Measurements from ENCODE around the gene HOXD3. TPM values are rescaled to one million over a fixed set of nuclear protein-coding genes. Genes with fewer than 3 reads are reported as not detected.

HOXD3 gene
- polyA plus RNA-seq, 4 donors: 21.7 to 30.9 (median 30.3) TPM

DNA sequence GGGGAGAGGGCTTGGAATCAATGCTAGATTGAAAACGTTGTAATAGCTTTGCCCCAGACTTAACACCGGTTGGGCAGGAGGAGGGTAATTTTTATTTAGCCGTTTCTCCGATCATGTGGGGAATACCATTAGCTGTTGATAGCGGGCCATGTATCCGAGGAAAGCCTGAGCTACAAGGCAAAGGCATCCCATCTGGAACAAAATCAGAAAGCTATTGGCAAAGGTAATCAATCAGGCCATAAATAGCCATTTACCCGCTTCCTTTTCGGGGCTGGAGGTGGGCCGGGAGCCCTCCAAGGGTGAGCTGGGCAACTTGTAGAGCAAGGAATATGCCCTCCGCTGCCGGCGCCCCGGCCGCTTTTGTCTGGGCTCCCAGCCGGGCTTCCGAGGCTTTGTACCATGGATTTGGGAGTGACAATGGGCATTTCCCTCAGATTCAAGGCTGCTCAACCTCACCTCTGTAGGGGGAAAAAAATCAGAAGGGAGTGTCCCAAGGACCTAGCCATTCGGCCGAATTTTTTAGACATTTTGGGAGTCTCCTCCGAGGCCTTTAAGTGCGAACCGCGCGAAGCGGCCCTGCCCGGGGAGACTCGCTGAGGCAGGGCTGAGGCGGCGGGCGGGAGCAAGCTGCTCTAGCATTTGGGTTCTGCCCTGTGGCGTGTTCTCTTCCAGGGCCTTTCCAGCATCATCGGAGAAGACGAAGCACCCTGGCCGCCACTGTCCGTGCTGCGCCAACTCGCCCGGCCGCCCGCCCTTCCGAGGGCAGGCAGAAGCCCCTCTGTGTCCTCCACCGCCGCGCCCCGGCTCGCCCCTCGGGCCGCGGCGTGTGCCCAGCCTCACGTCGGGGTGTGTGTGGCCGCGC is 35.7 kb upstream of the HOXD3 start:
- DNase-seq (ENCODE audit: low read depth in 4 of 4, low spot score in 2 of 4): no peak

DNA sequence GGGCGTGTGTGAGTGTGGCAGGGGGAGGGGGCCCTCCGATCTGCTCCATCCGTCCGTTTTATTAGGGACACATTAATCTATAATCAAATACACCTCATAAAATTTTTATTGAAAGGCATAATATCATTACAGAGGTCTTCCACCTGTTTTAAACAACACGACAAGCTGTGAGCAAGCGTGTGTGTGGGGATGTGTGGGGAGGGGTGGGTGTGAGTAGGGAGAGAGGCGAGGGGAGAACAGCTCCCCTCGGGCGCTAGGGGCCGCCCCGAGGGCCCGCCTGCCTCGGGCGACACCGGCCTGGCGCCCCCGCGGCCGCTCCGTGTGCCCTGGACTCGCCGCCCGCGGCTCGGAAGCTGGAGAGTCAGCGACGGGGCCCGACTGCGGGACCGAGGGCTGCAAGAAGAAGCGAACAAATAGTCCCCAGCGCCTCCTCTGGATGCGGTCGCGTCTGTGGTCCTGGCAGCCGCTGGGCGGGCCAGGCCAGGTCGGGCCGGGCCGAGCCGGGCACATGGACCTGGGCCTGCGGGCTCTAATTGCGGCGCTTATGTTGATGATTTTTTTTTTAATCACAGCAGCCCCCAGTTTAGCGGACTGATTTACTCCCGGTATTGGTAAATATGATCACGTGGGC is 34.9 kb upstream of the HOXD3 start:
- no peak for DNase-seq (ENCODE audit: low read depth in 4 of 4, low spot score in 2 of 4)

DNA sequence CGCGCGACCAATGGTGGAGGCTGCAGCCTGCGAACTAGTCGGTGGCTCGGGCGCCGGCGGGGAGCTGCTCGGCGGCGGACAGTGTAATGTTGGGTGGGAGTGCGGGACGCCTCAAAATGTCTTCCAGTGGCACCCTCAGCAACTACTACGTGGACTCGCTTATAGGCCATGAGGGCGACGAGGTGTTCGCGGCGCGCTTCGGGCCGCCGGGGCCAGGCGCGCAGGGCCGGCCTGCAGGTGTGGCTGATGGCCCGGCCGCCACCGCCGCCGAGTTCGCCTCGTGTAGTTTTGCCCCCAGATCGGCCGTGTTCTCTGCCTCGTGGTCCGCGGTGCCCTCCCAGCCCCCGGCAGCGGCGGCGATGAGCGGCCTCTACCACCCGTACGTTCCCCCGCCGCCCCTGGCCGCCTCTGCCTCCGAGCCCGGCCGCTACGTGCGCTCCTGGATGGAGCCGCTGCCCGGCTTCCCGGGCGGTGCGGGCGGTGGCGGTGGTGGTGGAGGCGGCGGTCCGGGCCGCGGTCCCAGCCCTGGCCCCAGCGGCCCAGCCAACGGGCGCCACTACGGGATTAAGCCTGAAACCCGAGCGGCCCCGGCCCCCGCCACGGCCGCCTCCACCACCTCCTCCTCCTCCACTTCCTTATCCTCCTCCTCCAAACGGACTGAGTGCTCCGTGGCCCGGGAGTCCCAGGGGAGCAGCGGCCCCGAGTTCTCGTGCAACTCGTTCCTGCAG is 34.3 kb upstream of the HOXD3 start, which contains the start of gene HOXD9:
HOXD9 (plus strand) TSS at position 37 of the 728 bp plus-strand sequence; CDS start at position 87, 50 bp downstream.
- DNase-seq (ENCODE audit: low read depth in 4 of 4, low spot score in 2 of 4): no peak

DNA sequence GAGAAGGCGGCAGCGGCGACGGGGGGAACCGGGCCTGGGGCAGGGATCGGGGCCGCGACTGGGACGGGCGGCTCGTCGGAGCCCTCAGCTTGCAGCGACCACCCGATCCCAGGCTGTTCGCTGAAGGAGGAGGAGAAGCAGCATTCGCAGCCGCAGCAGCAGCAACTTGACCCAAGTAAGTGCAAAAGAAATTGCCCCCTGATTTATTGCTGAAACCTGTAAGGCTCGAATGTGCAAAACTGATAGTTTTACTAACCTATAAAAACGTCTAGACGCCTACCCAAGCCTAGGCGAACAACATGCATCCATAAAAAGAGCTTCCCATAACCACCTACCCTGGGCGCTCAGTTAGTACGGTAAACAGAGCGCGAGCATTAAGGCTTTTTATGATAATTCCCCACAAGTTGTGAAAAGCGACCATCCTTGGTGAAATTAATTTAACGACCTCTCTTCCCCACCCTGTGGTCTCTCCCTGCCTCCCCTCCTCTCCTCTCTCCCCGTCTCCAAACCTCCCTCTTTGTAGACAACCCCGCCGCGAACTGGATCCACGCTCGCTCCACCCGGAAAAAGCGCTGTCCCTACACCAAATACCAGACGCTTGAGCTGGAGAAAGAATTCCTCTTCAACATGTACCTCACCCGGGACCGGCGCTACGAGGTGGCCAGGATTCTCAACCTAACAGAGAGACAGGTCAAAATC is 33.5 kb upstream of the HOXD3 start:
- DNase-seq (ENCODE audit: low read depth in 4 of 4, low spot score in 2 of 4): no peak

DNA sequence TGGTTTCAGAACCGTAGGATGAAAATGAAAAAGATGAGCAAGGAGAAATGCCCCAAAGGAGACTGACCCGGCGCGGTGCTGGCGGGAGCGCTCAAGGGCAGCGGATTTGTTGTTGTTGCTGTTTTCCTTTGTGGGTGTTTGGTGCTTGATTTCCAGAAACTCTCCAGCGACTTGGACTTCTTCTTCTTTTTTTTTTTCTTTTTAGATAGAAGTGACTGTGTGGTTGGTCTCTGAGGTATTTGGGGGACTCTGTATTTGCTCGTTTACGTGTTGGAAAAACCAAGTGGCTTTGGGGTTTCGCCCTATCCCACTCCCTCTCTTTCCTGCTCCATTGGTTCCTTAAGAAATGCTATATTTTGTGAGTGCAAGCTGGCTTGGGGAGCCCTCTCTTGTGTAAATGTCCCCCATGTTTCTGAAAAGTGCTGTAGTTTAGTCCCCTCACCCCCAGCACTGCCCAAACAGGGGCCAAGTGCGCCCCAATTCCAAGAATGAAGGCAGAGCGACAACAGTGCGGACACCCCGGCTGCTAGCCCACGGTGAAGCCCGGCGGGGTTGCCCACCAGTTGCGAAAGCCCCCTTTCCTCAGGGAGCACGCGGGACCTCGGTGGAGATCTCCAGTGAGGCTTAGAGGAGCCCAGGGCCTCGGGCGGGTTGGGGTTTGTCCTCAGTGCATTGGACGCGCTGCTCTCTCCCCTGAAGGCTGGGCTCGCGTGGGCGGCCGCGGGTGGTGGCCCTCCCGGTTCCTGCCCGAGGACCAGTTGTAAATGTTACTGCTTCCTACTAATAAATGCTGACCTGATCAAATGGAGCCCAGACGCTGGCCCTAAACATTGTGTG is 32.8 kb upstream of the HOXD3 start:
- no peak for DNase-seq (ENCODE audit: low read depth in 4 of 4, low spot score in 2 of 4)

DNA sequence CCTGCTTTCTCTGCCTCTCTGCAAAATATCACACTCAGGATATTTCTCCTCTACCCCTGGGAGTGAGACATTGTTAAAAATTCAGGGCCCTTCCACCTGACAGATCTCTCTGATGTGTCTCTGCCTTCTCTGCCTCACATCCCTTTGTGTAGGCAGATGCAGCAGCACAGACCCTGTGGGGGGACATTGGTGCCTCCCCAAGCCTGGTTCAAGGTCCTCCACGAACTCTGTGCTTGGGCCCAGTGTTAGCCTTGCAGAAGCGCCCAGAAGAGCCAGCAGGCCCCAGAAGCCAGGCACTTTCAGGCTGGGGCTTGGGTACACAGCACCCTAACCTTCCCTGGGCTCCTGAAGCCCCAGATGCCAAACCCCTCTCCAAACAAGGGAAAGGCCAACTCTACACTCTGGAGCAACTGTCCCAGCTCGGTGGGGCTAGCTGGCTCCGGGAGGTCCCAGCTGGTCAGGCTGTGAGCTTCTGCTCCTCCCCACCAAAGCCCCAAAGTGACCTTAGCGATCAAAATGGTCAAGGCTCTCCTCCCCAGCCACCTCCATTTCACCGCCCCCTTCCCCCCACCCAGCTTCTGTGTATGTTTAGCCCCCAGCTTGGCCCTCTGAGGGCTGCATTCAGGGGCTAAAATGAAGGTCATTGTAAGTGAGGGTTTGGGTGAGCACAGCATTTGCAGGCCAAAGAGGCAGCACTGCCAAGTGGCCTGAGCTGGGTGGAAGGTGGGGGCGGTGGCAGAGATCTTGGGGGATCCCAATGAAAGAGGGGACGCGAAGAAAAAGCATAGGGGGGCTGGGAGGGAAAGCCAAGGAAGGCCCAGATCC is 31.9 kb upstream of the HOXD3 start:
- DNase-seq (ENCODE audit: low read depth in 4 of 4, low spot score in 2 of 4): no peak

DNA sequence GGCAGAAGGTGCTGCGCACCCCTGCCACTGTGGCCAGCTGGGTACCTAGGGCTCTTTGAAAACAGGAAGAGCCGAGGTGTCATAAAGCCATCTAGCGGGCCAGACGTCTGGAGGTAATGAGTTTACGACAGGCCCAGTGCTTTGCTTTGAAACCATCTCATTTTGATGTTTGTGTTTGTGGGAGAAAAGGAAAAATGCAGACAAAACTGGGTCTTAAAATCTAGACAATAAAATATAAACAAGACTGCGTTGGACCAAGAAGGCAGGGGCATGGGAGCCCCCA is 31.4 kb upstream of the HOXD3 start:
- no peak for DNase-seq (ENCODE audit: low read depth in 4 of 4, low spot score in 2 of 4)

DNA sequence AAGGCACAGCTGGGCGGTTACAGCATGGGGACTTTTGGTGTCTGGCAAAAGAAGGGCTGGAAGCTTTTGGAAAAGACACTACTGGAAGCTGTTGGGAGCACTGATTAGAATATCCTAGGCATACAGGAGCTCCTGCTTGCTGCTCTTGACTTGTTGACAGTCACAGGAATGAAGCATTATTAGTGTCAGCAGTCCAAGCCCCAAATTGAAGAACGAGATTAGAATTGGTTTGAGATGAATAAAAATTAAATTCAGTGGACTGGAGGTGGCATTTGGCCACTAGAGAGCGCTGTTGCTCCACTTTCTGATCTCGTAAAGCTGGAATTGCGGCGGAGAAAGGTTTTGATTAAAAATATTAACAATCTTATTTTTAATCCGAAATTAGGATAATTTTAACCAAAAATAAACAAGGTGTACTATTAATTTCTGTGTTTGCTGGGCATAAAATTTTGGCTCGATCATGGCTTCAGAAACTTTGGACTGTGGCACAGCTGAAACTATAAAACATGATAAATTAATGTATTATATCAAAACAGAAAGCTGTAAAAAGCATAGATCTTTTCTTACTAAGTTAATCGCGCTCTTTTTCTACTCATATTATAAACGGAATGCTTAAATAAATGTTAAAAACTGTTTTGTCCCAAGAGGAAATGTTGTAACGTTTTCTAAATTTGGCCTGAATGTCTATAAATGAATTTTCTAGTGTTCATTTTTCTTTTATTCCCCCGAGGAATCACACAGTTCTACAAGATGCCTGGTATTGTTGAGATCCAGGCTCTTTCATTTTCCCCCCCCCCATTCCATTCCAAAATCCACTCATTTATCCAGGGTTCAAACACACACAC is 30.0 kb upstream of the HOXD3 start:
- no peak for DNase-seq (ENCODE audit: low read depth in 4 of 4, low spot score in 2 of 4)

DNA sequence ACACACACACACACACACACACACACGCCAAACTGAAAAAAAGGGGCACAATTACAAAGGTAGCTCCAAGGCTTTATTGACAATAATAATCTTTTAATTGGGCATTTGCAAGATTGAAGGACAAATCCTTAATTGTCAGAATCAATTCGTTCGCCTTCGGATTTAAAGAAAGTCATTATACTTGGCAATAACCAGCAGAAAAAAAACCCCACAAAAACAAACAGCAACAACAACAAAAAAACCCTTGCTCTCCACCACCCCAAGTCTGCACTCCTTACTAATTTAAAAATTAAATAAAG is 29.4 kb upstream of the HOXD3 start:
- DNase-seq (ENCODE audit: low read depth in 4 of 4, low spot score in 2 of 4): no peak

DNA sequence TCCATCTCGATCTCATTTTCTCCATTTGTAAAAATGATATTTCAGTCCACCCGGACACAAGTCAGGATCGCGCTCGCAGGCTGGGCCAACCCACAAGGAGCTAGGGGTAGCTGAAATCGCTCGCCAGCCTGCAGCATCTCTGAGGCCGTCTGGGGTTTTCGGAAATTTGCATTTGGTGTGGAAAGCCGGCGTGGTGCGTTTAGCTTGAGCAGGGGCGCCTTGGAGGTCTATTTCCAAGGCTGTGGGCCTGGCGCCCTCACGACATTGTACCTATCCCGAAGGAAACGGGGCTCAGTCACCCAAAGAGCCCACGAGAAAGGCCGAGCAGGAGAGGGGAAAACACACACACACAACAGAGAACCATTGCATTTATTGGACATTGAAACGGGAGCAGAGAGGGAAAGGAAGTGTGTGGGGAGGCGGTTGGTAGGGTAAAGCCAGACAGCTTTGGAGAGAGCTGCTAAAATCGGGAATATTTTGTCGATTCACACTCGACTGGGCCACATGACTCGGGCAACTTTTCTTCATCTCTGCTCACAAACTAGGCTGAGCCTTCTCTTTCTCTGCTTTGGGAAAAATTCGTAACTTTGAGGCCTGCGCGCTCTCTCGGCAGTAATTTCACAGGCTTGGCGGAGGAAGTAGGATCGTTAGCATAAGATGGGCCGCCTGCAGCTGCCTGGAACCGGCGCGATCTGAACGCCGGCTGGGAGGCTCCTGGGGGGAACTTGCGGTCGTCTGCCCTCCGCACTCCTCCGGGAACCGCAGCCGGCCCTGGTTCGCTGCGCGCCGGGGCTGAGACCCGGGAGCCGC is 28.7 kb upstream of the HOXD3 start:
- DNase-seq (ENCODE audit: low read depth in 4 of 4, low spot score in 2 of 4): no peak

DNA sequence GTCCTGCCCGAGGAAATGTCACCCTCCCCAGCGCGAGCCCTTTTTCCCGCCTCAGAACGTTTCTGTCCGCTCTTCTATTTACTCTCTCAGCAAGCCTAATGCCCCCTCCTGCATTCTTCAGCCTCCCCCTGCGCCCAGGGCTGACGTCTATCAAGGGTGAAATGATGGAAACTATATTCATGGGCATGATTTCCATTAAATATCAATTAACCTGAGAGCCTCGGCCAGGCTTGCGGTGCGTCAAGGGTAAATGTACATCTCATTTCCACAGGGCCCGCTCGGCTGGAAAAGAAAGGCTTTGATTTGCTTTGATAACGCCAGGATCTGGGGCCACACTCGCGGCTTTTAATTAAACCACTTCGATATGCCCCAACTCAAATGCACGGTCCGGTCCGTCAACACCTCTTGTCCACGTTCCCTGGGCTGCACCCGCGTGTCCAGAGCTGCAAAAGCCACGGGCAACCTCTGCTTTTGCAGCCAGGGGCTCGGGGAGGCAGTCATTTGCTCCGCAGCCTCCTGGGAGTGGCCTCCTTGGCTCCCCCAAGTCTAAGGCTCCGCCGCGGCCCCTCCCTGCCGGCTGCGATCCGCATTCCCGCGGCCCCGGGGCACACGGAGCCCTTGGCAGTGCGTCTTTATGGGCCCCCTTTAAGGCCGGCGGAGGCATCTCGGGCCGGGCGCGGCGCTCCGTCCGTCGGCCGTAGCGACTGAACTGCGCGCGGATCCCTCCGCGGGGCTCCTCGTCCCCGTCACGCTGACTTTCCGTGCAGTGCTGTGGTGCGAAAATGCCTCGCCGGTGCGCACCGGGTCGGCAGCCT is 27.9 kb upstream of the HOXD3 start, which contains the start of gene HOXD8:
HOXD8 (plus strand) TSS at position 724 of the 815 bp plus-strand sequence. CDS start 662 bp downstream, outside the sequence.
- no peak for DNase-seq (ENCODE audit: low read depth in 4 of 4, low spot score in 2 of 4)

DNA sequence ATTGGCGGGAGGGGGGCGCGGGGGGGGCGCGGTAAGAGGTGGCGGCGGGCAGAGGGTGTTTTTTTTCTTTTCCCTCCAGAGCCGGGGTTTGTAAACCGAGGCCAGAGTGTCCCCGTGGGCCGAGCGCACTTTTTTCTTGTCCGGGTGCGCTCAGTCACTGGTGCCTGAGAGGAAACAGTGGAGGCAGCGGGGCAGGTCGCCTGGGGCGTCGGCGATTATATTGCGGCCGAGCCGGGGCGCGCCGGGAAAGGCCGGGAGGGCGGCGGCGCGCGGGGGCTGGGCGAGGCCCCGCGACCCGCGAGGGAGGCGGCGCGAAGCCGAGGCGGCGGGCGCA is 27.3 kb upstream of the HOXD3 start:
- DNase-seq (ENCODE audit: low read depth in 4 of 4, low spot score in 2 of 4): no peak

DNA sequence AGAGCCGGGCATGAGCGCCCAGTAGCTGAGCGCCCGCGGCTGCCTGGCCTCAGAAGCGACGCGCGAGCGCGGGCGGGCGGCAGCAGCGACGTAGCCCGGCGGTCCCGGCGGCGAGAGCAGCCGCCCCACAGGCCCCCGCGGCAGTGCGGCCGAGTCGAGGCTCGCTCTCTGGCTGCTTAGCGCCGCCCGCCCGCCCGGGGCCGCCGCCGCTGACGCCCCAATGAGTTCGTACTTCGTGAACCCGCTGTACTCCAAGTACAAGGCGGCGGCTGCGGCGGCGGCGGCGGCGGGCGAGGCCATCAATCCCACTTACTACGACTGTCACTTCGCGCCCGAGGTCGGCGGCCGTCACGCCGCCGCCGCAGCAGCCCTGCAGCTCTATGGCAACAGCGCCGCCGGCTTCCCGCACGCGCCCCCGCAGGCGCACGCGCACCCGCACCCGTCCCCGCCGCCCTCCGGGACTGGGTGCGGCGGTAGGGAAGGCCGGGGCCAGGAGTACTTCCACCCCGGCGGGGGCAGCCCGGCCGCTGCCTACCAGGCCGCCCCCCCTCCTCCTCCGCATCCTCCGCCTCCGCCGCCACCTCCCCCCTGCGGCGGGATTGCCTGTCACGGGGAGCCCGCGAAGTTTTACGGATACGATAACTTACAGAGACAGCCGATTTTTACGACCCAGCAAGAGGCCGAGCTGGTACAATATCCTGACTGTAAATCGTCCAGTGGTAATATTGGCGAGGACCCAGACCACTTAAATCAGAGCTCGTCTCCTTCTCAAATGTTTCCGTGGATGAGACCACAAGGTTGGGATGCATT is 26.8 kb upstream of the HOXD3 start:
- peak in 1 of 4 donors; percentile 93 for DNase-seq (ENCODE audit: low read depth in 4 of 4, low spot score in 2 of 4)

DNA sequence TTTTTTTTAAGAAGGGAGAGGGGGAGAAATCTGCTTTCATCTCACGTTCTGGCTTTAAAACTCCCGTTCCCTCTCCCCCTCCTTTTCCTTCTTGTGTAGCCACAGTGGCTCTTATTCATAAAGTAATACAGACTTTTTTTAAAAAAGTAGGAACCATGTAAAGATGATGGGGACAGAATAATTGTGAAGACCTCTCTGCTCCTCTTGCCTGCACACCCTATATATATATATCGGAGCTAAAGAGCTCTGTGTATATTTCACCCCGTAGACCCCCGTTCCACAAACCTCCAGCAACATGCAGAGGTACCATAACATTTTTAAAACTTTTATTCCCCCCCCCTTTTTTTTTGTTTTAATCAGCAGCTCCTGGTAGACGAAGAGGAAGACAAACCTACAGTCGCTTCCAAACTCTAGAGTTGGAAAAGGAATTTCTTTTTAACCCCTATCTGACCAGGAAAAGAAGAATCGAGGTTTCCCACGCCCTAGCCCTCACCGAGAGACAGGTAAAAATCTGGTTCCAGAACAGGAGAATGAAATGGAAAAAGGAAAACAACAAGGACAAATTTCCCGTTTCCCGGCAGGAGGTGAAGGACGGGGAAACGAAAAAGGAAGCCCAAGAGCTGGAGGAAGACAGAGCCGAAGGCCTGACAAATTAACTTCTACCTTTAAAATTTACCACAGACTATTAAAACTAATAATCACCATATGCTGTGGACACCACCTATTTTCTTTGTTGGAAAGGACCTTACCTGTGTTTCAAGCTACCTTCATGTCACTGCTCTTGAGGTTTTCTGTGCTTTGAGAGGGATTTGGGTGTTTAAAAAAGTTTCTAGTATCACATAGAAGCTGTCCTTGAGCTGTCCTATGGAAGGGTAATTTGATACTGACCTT is 25.9 kb upstream of the HOXD3 start:
- DNase-seq (ENCODE audit: low read depth in 4 of 4, low spot score in 2 of 4): no peak

DNA sequence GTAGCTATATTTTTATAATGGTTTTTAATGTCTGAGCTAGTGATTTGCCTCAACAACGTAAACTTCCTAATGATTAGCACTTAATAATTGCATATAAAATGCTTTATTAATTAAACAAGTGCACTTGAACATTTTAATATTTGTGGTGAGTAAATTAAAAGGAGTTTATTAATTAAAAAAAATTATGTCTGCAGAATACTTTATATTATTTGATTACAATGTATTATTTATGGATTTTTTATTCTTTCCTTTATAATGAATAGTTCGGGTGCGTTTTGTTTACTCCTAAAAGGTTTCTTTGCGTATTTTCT is 25.3 kb upstream of the HOXD3 start:
- no peak for DNase-seq (ENCODE audit: low read depth in 4 of 4, low spot score in 2 of 4)

Measured in left renal cortex interstitium (tissue), 4 donors.